Activated naive CD8-positive, alpha-beta T cell treated with anti-CD3 and anti-CD28 coated beads, Interleukin-2, amount 50 U/mL, for 16 hours (primary cell): ENCODE data around the gene GJA10.

ENCODE experiments used
- DNase-seq: peaks from one replicate; pipeline ENCODE4 v3.0.0-alpha.2; 2020; ENCODE audit warnings: low read depth, low spot score

GJA10 gene

DNA sequence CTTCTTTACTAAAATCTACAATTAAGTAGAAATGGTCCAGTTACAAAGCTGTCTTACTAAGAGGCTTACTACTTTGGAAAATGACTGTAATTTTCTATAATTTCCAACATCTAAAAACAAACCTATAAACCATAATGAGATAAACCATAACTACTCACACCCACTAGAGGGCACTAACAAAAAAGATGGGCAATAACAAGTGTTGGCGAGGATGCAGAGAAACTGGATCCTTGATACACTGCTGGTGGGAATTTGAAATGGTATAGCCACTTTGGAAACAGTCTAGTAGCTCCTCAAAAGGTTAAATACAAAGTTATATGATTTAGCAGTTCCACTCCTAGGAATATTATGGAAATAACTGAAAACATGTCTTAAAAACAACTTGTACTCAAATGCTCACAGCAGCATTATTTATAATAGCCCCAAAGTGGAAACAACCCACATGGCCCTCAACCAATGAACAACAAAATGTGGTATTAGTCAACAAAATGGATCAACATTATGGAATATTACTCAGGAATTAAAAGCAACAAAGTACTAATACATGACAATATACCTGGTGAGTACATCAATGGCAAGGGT lies 50.6 kb downstream of the GJA10 start:
- DNase-seq = no peak
